Measurements from ENCODE around the gene SCRT2.

Gene SCRT2

DNA sequence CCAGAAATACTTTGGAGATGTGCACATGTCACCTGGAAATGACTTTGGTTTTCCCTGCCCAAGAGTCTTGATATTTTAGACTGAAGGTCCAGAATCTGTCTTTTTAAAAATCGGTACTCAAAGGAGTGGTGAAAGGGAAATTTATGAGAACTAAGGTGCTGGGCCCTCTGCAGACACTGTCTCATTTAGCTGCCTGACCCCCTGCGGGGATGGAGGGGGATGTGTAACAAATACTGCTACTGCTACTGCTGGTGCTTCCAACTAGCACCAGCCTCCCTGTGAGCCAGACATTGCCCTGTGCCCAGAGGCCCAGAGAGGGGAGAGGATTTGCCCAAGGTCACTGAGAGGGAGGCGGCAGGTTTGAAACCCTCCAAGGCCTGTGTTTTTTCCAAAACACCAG lies 7.0 kb downstream of the SCRT2 start:
- H2AFZ ChIP-seq (ENCODE audit: low read length), result no peak overlapping the region
- H3K9me2 ChIP-seq (ENCODE audit: low read depth, low read length), result no peaks in the 10 kb centered on the region
- H3F3A ChIP-seq (ENCODE audit: insufficient read depth, low read length), result no peaks in the 10 kb centered on the region
- H3K4me3 ChIP-seq (ENCODE audit: low read depth, low read length, poor library complexity, severe bottlenecking), result no peak overlapping the region
- no peaks in the 10 kb centered on the region for H3K27me3 ChIP-seq (ENCODE audit: insufficient read depth, low read length)
- no peaks in the 10 kb centered on the region for H3K9me3 ChIP-seq (ENCODE audit: low read length)
- no peak for TF ChIP-seq EZH2 (IDR thresholded peaks at IDR 0.05; ENCODE audit: borderline replicate concordance, low read length)
- H3K4me2 ChIP-seq (ENCODE audit: low read length), result no peak overlapping the region
- H4K20me1 ChIP-seq (ENCODE audit: insufficient read depth, low read length), result no peaks in the 10 kb centered on the region
- H3K27ac ChIP-seq (ENCODE audit: low read depth, low read length, poor library complexity, severe bottlenecking), result no peak overlapping the region
- no peaks in the 10 kb centered on the region for H3K36me3 ChIP-seq (ENCODE audit: insufficient read depth, low read length)
- no peaks in the 10 kb centered on the region for H3K79me2 ChIP-seq (ENCODE audit: insufficient read depth, low read length)
- no peaks in the 10 kb centered on the region for H3K4me1 ChIP-seq (ENCODE audit: insufficient read depth, low read length, severe bottlenecking)
- H3K9ac ChIP-seq (ENCODE audit: low read length), result no peak overlapping the region

DNA sequence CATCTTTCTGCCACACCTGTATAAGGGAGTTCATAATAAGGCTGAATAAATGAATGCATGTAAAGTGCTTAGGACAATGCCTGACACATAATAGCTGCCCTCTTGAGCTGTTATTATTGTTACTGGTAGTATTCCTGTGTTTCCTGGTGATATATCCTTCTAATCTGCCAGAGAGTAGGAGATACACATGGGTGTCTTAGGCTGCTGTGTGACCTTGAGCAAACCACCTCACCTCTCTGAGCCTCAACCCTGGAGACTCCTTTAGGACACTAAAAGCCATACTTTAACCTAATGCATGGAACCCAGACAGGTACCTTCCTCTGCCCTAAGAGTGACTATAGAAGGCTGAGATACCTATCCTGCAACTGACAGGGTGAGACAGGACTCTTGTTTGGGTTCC lies 7.6 kb downstream of the SCRT2 start:
- Histone ChIP-seq H2AFZ (ENCODE audit: low read length) (no peak overlapping the region), H3K9me2 (ENCODE audit: low read depth, low read length) (no peaks in the 10 kb centered on the region), H3F3A (ENCODE audit: insufficient read depth, low read length) (no peaks in the 10 kb centered on the region), H3K36me3 (ENCODE audit: insufficient read depth, low read length) (no peaks in the 10 kb centered on the region), H3K4me2 (ENCODE audit: low read length) (no peak overlapping the region), H3K4me1 (ENCODE audit: insufficient read depth, low read length, severe bottlenecking) (no peaks in the 10 kb centered on the region), H3K79me2 (ENCODE audit: insufficient read depth, low read length) (no peaks in the 10 kb centered on the region), H3K9me3 (ENCODE audit: low read length) (no peaks in the 10 kb centered on the region), H3K9ac (ENCODE audit: low read length) (no peak overlapping the region), H3K27me3 (ENCODE audit: insufficient read depth, low read length) (no peaks in the 10 kb centered on the region), H3K27ac (ENCODE audit: low read depth, low read length, poor library complexity, severe bottlenecking) (no peak overlapping the region), H3K4me3 (ENCODE audit: low read depth, low read length, poor library complexity, severe bottlenecking) (no peak overlapping the region), H4K20me1 (ENCODE audit: insufficient read depth, low read length) (no peaks in the 10 kb centered on the region)
- TF ChIP-seq, protein P1, sequence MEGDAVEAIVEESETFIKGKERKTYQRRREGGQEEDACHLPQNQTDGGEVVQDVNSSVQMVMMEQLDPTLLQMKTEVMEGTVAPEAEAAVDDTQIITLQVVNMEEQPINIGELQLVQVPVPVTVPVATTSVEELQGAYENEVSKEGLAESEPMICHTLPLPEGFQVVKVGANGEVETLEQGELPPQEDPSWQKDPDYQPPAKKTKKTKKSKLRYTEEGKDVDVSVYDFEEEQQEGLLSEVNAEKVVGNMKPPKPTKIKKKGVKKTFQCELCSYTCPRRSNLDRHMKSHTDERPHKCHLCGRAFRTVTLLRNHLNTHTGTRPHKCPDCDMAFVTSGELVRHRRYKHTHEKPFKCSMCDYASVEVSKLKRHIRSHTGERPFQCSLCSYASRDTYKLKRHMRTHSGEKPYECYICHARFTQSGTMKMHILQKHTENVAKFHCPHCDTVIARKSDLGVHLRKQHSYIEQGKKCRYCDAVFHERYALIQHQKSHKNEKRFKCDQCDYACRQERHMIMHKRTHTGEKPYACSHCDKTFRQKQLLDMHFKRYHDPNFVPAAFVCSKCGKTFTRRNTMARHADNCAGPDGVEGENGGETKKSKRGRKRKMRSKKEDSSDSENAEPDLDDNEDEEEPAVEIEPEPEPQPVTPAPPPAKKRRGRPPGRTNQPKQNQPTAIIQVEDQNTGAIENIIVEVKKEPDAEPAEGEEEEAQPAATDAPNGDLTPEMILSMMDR (IDR thresholded peaks at IDR 0.05; ENCODE audit: low read length), result no peak
- TF ChIP-seq EZH2 (IDR thresholded peaks at IDR 0.05; ENCODE audit: borderline replicate concordance, low read length), result no peak

DNA sequence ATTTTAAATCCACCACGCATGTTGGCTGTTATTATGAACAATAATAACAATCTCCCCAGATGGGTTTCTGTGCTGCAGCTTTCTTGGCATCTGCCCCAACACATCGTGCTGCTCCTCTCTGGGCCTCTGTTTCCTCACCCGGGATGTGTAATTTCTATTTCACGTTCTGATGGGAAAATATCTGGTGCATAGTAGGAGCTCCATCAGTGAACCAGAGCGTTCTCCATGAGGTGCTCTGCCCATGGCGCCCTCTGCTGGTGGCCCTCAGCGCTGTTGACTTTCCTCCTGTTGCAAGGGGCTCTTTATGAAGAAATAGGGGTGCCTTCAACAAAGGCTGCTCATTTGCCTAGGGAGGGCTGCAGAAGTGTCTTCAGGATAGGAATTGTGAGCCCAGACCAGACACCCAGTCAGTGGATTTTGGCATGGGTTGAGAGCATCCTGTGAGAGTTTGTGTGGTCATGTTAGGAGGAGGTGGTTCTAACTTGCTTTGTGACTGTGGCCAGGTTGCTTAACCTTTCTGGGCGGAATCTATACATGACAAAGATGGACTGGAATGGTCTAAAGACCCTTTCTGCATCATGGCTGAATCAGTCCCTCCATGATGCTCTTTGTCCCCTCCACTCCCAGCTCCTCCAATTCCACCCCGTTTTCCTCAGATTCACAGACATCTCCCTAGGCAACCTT lies 8.1 kb downstream of the SCRT2 start:
- Histone ChIP-seq H3K27ac (ENCODE audit: low read depth, low read length, poor library complexity, severe bottlenecking) (no peak overlapping the region), H3K79me2 (ENCODE audit: insufficient read depth, low read length) (no peaks in the 10 kb centered on the region), H3F3A (ENCODE audit: insufficient read depth, low read length) (no peaks in the 10 kb centered on the region), H2AFZ (ENCODE audit: low read length) (no peak overlapping the region), H3K9ac (ENCODE audit: low read length) (no peak overlapping the region), H3K4me1 (ENCODE audit: insufficient read depth, low read length, severe bottlenecking) (no peaks in the 10 kb centered on the region), H3K27me3 (ENCODE audit: insufficient read depth, low read length) (no peaks in the 10 kb centered on the region), H3K4me3 (ENCODE audit: low read depth, low read length, poor library complexity, severe bottlenecking) (no peak overlapping the region), H3K9me2 (ENCODE audit: low read depth, low read length) (no peaks in the 10 kb centered on the region), H3K4me2 (ENCODE audit: low read length) (no peak overlapping the region), H4K20me1 (ENCODE audit: insufficient read depth, low read length) (no peaks in the 10 kb centered on the region), H3K36me3 (ENCODE audit: insufficient read depth, low read length) (no peaks in the 10 kb centered on the region), H3K9me3 (ENCODE audit: low read length) (no peaks in the 10 kb centered on the region)
- no peak for TF ChIP-seq EZH2 (IDR thresholded peaks at IDR 0.05; ENCODE audit: borderline replicate concordance, low read length)
- TF ChIP-seq, protein P1 (IDR thresholded peaks at IDR 0.05; ENCODE audit: low read length), result peak; percentile 97

DNA sequence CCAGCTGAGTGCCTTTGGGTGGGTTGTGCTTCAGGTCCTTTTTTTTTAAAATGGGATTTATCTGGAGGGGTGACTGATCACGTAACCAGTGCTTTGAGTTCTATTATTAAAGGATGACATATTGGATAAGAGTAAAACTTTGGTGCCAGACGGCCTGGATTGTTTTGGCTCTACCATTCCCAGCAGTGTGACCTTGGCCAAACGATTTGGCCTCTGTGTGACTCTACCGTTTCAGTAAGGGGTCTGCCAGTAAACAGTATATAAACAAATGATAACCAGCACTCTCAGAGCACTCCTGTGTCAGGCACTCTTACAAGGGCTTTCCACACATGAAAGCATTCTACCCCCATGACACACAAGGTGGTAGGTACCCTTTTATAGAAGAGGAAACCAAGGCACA lies 8.7 kb downstream of the SCRT2 start:
- H3K4me3 ChIP-seq (ENCODE audit: low read depth, low read length, poor library complexity, severe bottlenecking), result no peak overlapping the region
- H3F3A ChIP-seq (ENCODE audit: insufficient read depth, low read length), result no peaks in the 10 kb centered on the region
- no peaks in the 10 kb centered on the region for H3K79me2 ChIP-seq (ENCODE audit: insufficient read depth, low read length)
- no peak overlapping the region for H2AFZ ChIP-seq (ENCODE audit: low read length)
- no peaks in the 10 kb centered on the region for H4K20me1 ChIP-seq (ENCODE audit: insufficient read depth, low read length)
- H3K9me2 ChIP-seq (ENCODE audit: low read depth, low read length), result no peaks in the 10 kb centered on the region
- no peak overlapping the region for H3K4me2 ChIP-seq (ENCODE audit: low read length)
- TF ChIP-seq EZH2 (IDR thresholded peaks at IDR 0.05; ENCODE audit: borderline replicate concordance, low read length), result no peak
- TF ChIP-seq, protein P1 (IDR thresholded peaks at IDR 0.05; ENCODE audit: low read length), result no peak
- H3K36me3 ChIP-seq (ENCODE audit: insufficient read depth, low read length), result no peaks in the 10 kb centered on the region
- no peaks in the 10 kb centered on the region for H3K27me3 ChIP-seq (ENCODE audit: insufficient read depth, low read length)
- H3K9me3 ChIP-seq (ENCODE audit: low read length), result no peaks in the 10 kb centered on the region
- no peak overlapping the region for H3K27ac ChIP-seq (ENCODE audit: low read depth, low read length, poor library complexity, severe bottlenecking)
- no peaks in the 10 kb centered on the region for H3K4me1 ChIP-seq (ENCODE audit: insufficient read depth, low read length, severe bottlenecking)
- no peak overlapping the region for H3K9ac ChIP-seq (ENCODE audit: low read length)

Data from OCI-LY1 (cell line).